ENCODE results near the gene CTNNA3. TPM values are rescaled to one million over a fixed set of nuclear protein-coding genes. Genes with fewer than 3 reads are reported as not detected.

Gene CTNNA3
- polyA plus RNA-seq, 3 donors: 0.05 to 0.09 TPM; not detected in 1

GRCh38 chr10:66788178-66788987, 907.6 kb downstream of the CTNNA3 start:
- WGBS, 3 donors: 37 to 68% (median 52%) methylated on average over 7 of the region's 7 CpGs

GRCh38 chr10:66786709-66787108, 909.3 kb downstream of the CTNNA3 start:
- H3K27ac ChIP-seq (ENCODE audit: low read depth, low read length): no peak overlapping the region
- 85 to 92% (median 90%) methylated on average over 1 of the region's 1 CpG for WGBS, 3 donors

More at GRCh38 chr10:66788178-66788987, 907.6 kb downstream of the CTNNA3 start:
- no peak overlapping the region for H3K27ac ChIP-seq (ENCODE audit: low read depth, low read length)

- WGBS, 3 donors: 37 to 67% (median 53%) methylated on average over 1 of the region's 1 CpG
- no peak overlapping the region for H3K27ac ChIP-seq (ENCODE audit: low read depth, low read length)
Measured at GRCh38 chr10:66784770-66785169, 911.2 kb downstream of the CTNNA3 start.

GRCh38 chr10:66783316-66783715, 912.7 kb downstream of the CTNNA3 start:
- H3K27ac ChIP-seq (ENCODE audit: low read depth, low read length): no peak overlapping the region
- WGBS, 3 donors: 79 to 91% (median 88%) methylated on average over 5 of the region's 5 CpGs

- WGBS, 3 donors: 87 to 100% (median 94%) methylated on average over 1 of the region's 1 CpG
- H3K27ac ChIP-seq (ENCODE audit: low read depth, low read length): no peak overlapping the region
Measured at GRCh38 chr10:66782776-66783175, 913.2 kb downstream of the CTNNA3 start.

GRCh38 chr10:66782144-66782543, 913.9 kb downstream of the CTNNA3 start:
- H3K27ac ChIP-seq (ENCODE audit: low read depth, low read length): no peak overlapping the region

GRCh38 chr10:66780796-66781195, 915.2 kb downstream of the CTNNA3 start:
- no peak overlapping the region for H3K27ac ChIP-seq (ENCODE audit: low read depth, low read length)
- 67 to 86% (median 71%) methylated on average over 3 of the region's 3 CpGs for WGBS, 3 donors

- H3K27ac ChIP-seq (ENCODE audit: low read depth, low read length): no peak overlapping the region
- 61 to 71% (median 64%) methylated on average over 4 of the region's 4 CpGs for WGBS, 3 donors
Measured at GRCh38 chr10:66778351-66778750, 917.6 kb downstream of the CTNNA3 start.

GRCh38 chr10:66777665-66778064, 918.3 kb downstream of the CTNNA3 start:
- H3K27ac ChIP-seq (ENCODE audit: low read depth, low read length): no peak overlapping the region
- 82 to 91% (median 87%) methylated on average over 2 of the region's 2 CpGs for WGBS, 3 donors

GRCh38 chr10:66773472-66773817, 922.5 kb downstream of the CTNNA3 start:
- H3K27ac ChIP-seq (ENCODE audit: low read depth, low read length): no peak overlapping the region
- WGBS, 3 donors: 86 to 87% (median 86%) methylated on average over 7 of the region's 7 CpGs

GRCh38 chr10:66772548-66773471, 923.2 kb downstream of the CTNNA3 start:
- 68 to 76% (median 69%) methylated on average over 4 of the region's 4 CpGs for WGBS, 3 donors

GRCh38 chr10:66767707-66768106, 928.3 kb downstream of the CTNNA3 start:
- 47 to 64% (median 57%) methylated on average over 2 of the region's 2 CpGs for WGBS, 3 donors
- H3K27ac ChIP-seq (ENCODE audit: low read depth, low read length): no peak overlapping the region

More at GRCh38 chr10:66772548-66773471, 923.2 kb downstream of the CTNNA3 start:
- no peak overlapping the region for H3K27ac ChIP-seq (ENCODE audit: low read depth, low read length)

- H3K27ac ChIP-seq (ENCODE audit: low read depth, low read length): no peak overlapping the region
- WGBS, 3 donors: 67 to 87% (median 73%) methylated on average over 4 of the region's 4 CpGs
Measured at GRCh38 chr10:66762218-66762729, 933.7 kb downstream of the CTNNA3 start.

GRCh38 chr10:66760941-66761340, 935.1 kb downstream of the CTNNA3 start:
- H3K27ac ChIP-seq (ENCODE audit: low read depth, low read length): no peak overlapping the region
- WGBS, 3 donors: 82 to 92% (median 84%) methylated on average over 1 of the region's 1 CpG

GRCh38 chr10:66755474-66755873, 940.5 kb downstream of the CTNNA3 start:
- 46 to 76% (median 73%) methylated on average over 3 of the region's 3 CpGs for WGBS, 3 donors
- no peak overlapping the region for H3K27ac ChIP-seq (ENCODE audit: low read depth, low read length)

GRCh38 chr10:66752714-66753113, 943.3 kb downstream of the CTNNA3 start:
- WGBS, 3 donors: 39 to 94% (median 85%) methylated on average over 1 of the region's 1 CpG
- H3K27ac ChIP-seq (ENCODE audit: low read depth, low read length): no peak overlapping the region

GRCh38 chr10:66748217-66748616, 947.8 kb downstream of the CTNNA3 start:
- WGBS, 3 donors: 70 to 95% (median 91%) methylated on average over 1 of the region's 1 CpG
- no peak overlapping the region for H3K27ac ChIP-seq (ENCODE audit: low read depth, low read length)

- WGBS, 3 donors: 64 to 74% (median 66%) methylated on average over 2 of the region's 2 CpGs
- no peak overlapping the region for H3K27ac ChIP-seq (ENCODE audit: low read depth, low read length)
Measured at GRCh38 chr10:66747451-66747850, 948.5 kb downstream of the CTNNA3 start.

- no peak overlapping the region for H3K27ac ChIP-seq (ENCODE audit: low read depth, low read length)
- 78 to 89% (median 78%) methylated on average over 2 of the region's 2 CpGs for WGBS, 3 donors
Measured at GRCh38 chr10:66746711-66747110, 949.3 kb downstream of the CTNNA3 start.

Data from adipose tissue (tissue), 3 donors.